GM18870 (cell line): ENCODE data around the gene ATG2B.
"Not testable (repeated sequence)": the region's sequence is repeated elsewhere in the genome, so short reads cannot be mapped to it uniquely, and the experiment has no call there.

ENCODE experiments used
- ATAC-seq: cut with Tn5 transposase; IDR thresholded peaks from one replicate; pipeline ENCODE4 v1.9.1; 2021; ENCODE audit warnings: moderate library complexity; ENCODE audit not compliant: unreplicated experiment

ATG2B gene

DNA sequence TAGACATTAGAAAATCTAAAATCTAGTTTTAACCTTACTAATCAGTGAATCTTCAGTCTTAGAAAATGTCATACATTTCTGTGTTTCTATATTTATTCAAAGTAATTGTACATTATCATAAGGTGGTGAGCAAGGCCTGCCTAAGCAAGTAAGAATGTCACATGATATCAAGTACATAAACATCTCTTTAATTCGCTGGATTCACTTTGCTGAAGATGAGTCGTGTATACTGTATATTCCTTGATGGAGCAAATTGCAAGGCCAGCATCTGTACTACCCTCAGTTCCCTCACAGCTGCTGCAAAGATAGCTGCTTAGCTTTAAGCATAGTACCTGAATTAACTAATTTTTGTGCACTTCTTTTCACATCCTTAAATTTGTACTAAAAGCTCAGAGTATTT lies 20.3 kb upstream of the ATG2B start:
- no peak for ATAC-seq

DNA sequence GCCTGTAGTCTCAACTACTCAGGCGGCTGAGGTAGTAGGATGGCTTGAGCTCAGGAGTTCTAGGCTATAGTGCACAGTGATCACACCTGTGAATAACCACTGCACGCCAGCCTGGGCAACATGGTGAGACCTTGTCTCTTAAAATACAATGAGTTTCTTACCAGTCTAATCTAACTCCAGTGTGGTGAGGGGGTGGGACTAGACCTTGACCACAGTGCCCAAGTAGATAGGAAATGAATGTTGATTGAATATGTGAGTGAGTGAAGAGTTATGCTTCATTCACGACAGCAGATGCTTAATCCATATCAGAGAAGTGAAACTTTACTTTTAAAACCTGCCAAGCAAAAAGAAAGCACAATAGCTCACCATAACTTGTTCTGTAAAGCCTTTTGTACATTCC lies 17.6 kb upstream of the ATG2B start:
- peak; percentile 83 for ATAC-seq

DNA sequence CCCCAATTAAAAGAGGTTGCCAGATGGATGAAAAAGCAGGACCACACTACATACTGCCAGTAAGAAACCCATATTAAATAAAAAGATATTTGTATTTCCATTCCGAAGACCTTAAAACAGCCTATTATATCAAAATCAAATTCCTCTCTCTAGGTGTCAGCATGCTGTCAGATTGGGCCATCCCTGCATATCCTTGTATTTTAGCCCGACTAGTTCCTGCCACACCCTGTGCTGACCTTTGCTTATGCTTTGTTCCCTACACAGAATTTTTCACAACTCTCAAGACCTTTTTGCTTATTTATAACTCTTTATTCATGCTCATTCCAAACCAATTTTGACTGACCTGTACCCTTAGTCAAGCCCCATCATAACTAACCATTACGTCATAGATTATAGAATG lies 13.0 kb upstream of the ATG2B start:
- ATAC-seq, result no peak

DNA sequence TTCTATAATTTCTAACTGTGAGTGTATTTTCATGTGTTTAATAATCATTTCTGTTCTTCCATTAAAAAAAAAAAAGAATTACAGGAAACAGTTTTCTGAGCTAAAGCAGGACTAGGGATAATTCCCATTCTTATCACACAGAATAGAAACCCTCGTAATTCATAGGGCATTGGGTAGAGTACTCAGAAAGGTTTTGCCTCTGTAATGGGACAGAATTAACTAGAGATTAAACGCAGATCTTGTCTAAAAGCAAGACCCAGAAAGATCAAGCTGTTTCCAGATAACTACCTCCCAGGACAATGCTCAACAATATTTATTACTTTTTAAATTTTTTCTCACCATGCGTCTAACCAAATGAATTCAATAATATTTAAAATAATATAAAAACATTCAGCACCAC lies 10.4 kb upstream of the ATG2B start:
- no peak for ATAC-seq

DNA sequence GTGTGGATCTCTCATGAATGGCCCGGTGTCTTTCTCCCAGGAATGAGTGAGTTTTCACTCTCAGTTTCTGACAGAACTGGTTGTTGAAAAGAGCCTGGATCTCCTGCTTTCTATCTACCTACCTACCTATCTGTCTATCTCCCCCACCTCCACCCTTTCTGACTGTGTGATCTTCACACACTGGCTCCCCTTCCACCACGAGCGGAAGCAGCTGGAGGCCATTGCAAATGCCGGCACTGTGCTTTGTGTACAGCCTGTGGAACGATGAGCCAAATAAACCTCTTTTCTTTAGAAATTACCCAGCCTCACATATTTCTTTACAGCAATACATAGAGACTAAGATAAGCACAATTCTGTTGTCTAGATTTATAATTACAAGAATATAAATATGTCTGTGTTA lies 7.4 kb upstream of the ATG2B start:
- ATAC-seq, result no peak

DNA sequence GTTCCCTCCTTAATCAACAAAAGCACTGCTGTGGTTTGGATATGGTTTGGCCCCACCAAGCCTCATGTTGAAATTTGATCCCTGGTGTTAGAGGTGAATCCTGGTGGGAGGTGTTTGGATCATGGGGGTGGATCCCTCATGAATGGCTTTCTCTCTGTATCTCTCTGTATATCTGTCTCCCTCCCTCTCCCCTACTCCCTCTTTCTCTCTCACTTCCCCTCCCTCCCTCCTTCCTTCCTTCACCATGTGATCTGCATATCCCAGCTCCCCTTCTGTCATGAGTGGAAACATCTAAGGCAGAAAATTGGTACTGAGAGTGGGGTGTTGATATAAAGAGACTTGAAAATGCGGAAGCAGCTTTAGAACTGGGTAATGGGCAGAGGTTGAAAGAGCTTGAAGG lies 5.4 kb upstream of the ATG2B start:
- ATAC-seq, result no peak

DNA sequence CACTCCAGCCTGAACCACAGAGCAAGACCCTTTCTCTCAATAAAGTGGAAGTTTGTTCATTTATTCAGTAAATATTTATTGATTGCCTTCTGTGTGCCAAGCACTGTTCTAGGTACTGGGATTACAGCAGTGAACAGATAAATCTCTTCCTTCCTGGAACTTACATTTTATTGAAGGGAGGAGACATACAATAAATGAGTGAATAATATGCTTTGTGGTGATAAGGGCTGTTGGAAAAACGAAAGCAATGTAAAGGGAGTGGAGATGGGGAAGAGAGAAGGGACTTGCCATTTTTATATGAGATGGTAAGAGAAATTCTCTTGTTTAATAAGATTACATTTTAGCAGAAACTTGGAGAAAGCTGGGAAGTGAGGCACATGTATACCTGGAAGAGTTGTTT lies 1.8 kb upstream of the ATG2B start:
- no peak for ATAC-seq

DNA sequence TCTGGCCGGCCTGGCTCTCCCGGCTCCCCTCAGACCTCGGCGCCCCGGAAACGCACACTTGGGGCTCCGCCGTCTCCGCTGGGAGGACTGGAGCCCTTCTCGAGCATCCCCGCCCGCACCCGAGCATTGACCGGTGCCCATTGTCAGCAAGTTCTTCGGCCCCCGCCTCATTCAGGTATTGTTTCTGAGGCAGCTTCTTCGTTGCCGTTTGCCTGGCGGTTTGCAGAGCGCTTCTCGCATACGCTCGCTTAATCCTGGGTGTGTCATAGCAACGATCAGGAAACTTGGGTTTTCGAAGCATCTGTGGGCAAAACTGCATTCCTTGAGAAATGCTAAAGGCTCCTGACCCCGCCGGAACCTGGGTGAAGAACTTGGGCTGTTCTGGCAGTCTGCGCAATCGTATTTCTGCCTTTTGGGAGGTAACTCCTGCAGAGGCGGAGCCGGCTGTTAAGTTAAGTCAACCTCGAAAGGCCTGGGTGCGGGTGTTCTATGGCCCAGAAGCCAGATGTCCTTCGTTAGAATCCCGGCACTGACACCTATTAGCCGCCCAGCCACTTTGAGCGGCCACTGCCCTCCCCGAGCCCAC lies 703 bp upstream of the ATG2B start:
- ATAC-seq, result peak; percentile 15

DNA sequence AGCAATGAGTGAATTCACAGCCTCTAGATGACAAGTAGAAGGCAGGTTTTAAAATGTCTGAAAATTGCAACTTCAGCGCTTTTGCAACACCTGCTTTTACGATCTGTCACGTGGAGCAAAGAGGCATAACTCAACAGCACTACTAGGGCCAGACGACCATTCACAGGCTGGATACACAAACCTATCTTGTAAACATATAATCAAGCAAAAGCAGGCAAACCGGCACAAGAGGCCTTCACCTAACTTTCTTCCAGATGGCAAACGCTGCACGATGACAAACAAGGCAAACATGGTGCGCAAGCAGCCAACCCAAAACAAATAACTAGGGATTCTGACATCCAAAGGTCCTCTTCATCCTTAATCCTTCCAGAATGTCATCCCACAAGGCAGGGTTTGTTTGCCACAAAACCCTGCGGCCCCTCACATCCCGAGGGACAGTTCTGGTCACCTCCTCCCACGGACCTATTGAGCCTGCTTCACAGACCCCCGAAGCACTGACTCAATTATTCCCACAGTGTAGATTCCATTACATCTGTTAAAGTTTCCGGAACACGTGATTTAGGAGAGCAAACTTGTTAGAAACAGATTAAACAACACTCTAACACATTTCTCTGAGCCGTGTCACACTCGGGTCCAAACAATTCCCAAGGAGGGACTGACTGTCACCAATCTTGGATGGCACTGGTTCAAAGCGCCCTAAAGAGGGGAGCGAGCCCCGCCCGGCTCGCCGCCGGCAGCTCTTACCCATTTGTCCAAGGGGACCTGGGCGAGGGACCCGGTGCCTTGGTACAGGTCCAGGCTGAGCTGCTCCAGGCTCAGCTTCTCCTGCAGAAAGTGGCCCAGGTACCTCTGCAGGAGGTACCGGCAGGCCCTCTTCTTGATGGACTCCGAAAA lies 823 bp downstream of the ATG2B start:
- peak; percentile 34 for ATAC-seq

DNA sequence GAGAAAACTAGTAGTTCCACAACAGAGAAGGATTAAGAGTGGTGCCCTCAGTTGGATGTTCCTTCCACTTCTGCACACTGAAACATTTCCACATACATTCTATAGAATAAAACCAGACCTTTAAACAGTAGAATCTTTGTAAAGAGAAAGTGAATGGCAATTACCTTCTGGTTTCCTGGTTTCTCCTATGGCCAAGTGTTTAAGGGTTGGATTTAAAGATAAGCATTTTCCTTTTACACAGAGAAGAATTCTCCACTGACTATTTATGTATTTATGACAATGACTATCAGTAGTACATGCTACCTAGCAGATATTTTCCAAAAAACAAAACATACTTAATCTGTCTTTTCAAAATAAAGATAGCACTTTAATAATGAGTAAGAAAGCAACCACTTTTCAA lies 3.2 kb downstream of the ATG2B start:
- ATAC-seq, result no peak

DNA sequence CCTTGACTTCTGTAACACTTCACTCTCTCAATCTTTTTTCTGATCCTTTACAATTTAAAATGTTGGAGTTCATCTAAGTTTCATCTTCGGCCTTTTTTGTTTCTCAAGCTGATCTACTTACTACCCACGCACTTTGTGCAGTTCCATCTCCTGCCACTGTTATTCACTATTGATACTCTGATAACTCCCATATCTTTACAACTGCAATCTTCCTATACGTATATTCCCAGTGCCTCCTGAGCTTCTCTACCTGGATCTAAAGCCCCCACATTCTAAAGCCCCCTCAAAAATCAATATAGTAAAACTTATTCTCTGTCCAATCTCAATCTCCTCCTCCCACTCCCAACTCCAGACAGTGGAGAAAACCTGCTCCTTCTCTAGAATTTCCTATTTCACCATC lies 5.9 kb downstream of the ATG2B start:
- ATAC-seq, result no peak

DNA sequence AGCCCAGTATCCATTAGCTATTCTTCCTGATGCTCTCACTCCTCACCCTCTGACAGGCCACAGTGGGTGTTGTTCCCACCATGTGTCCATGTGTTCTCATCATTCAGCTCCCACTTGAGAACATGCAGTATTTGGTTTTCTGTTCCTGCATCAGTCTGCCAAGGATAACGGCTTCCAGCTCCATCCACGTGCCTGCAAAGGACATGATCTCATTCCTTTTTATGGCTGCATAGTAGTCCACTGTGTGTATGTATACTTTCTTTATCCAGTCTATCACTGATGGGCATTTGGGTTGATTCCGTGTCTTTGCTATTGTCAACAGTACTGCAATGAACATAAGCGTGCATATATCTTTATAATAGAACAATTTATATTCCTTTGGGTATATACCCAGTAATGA lies 8.9 kb downstream of the ATG2B start:
- ATAC-seq, result no peak

DNA sequence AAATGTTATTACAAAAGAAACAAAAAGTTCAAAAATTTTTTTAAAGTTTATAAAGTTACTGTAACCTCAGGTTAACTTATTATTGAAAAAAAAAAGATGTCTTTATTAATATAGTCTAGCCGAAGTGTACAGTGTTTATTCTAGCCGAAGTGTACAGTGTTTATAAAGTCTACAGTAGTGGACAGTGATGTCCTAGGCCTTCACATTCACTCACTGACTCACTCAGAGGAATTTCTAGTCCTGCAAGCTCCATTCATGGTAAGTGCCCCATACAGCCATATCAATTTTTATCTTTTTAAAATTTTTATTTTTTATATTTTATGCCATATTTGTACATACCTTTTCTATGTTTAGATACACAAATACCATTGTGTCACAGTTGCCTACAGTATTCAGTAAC lies 10.4 kb downstream of the ATG2B start:
- ATAC-seq, result no peak

DNA sequence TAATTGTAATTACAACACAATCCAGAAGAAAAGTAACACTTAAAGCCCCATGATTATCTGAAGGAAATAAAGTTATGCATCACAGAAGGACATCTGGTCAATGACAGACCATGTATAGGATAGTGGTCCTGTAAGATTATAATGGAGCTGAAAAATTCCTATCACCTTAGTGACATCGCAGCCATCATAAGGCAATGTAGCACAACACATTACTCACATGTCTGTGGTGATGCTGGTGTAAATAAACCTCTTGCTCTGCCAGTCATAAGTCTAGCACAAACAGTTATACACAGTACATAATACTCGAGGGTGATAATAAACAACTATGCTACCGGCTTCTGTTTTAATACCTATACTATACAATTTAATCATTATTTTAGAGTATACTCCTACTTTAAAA lies 11.2 kb downstream of the ATG2B start:
- ATAC-seq, result no peak

DNA sequence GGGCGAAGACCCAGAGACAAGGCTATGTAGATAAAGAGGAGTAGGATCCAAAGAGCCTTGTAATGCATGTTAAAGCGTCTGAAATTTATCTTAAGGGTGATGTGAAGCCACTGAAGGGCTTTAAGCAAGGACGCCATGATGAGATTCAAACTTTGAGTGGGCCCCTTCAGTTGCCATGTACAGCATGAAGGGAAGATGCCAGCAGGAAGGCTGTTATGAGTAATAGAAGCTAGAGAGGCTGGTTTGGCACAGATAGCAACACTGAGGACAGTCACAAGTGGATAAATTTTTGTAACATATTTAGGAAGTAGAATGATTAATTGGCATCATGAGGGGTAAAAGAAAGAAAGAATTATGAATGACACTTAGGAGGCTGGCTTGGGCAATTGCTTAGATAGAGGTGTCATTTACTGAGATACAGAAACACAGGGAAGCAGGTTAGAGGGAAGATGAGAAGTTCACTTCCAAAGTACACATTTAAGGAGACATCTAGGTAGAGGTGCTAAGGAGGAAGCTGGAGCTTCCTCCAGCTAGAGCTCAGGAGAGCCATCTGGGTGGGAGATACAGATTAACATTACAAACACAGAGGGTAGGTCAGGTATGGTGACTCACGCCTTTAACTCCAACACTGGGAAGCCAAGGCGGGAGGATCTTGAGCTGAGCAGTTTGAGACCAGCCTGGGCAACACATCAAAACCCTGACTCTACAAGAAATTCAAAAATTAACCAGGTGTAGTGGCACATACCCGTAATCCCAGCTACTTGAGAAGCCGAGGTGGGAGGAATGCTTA lies 13.7 kb downstream of the ATG2B start:
- ATAC-seq, result no peak

DNA sequence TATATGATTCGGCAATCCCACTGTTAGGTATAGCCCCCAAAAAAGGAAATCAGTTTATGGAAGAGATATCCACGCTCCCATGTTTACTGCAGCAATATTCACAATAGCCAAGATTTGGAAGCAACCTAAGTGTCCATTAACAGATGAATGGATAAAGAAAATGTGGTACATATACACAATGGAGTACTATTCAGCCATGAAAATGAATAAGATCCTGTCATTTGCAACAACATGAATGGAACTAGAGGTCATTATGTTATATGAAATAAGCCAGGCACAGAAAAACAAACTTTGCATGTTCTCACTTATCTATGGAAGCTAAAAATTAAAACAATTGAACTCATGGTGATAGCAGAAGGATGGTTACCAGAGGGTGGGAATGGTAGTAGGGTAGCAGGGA lies 15.2 kb downstream of the ATG2B start:
- not testable (repeated sequence) for ATAC-seq

DNA sequence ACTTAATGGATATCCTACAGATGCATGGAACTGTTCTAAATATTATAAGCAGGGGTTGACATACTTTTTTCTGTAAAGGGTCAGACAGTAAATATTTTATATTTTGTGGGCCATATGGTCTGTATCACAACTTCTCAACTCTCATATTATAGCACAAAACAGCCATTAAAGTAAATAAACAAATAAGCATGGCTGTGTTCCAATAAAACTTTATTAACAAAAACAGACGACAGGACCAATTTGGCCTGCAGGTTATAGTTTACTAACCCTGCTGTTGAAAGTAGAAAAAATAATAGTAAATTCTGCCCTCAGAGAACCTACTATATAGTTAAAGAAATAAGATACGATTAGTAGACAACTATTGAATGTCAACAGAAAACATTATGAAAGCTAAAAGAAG lies 17.5 kb downstream of the ATG2B start:
- no peak for ATAC-seq

DNA sequence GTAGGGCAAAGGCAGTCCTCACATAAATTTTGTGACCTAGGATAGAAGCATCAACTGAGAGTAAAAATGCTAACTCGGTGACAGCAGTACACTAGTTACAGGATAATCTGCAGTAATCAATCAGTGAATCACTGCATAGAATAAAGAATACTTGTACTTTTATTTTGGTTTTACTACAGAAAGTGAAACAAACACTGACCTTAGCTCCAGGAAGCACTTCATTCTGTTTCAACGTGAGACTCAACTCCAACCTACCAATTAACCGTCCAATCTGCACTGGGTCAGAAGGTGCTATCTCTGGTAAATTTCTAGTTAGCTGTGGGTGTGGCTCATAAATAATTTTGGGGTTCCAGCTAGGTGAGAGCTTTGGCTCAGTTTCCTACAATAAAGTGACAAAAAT lies 21.8 kb downstream of the ATG2B start:
- ATAC-seq, result no peak

DNA sequence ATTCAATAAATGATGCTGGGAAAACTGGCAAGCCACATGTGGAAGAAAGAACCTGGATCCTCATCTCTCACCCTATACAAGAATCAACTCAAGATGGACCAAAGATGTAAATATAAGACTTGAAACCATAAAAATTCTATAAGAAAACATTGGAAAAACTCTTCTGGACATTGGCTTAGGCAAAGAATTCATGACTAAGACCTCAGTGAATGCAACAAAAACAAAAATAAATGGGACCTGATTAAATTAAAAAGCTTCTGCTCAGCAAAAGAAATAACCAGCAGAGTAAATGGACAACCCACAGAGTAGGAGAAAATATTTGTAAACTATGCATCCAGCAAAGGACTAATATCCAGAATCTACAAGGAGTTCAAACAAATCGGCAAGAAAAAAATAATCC lies 24.6 kb downstream of the ATG2B start:
- no peak for ATAC-seq

DNA sequence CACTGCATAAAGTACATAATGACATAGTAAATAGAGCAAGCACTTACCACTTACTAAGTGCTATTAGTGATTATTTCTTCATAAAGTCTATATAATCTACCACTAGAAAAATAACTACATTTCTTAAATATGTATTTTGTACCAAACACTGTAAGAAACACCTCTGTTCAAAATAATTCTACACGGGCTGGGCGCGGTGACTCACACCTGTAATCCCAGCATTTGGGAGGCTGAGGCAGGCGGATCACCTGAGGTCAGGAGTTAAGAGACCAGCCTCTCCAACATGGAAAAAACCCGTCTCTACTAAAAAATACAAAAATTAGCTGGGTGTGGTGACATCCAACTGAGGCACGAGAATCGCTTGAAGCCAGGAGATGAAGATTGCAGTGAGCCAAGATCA lies 38.9 kb downstream of the ATG2B start:
- ATAC-seq, result no peak

DNA sequence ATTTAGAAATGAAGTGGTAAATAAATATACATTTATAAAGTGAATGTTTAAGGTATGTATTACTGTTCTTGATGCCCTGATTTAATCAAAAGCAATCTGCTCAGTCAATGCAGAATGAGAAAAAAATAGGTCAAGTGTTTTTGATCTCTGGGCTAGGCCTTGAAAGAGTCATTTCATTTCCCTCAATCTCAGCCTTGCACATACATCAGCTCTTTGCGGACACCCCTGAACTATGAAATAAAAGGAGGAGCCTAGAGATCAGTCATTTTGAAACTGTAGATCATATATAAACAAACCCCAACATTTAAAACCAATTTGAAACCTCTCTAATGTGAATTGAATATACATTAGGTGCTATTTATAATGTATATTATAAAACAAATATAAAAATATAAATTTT lies 42.5 kb downstream of the ATG2B start:
- ATAC-seq, result no peak

DNA sequence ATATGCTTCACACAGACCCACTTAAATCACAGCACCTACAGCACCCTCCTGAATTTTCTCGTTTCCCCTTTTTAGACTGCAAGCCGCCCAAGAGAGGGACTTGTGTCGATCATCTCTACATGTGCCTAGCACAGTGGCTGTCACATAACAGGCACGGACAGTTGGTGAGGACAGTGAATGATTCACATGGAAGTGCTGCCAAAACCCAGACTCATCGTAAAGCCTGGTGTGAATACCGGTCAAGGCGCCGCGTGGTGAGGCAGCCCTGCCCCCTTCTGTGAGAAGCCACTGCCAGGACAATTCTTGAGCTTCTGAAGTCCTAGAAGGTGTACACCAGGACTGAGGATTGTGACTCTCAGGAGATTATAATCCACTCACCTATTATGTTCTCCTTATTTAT lies 44.3 kb downstream of the ATG2B start:
- ATAC-seq, result no peak
